Measurements from ENCODE around the gene ANKEF1. TPM values are rescaled to one million over a fixed set of nuclear protein-coding genes. Genes with fewer than 3 reads are reported as not detected.

The ANKEF1 gene
- total RNA-seq, 2 experiments from 2014 or later = 1.1 to 6.4 TPM

DNA sequence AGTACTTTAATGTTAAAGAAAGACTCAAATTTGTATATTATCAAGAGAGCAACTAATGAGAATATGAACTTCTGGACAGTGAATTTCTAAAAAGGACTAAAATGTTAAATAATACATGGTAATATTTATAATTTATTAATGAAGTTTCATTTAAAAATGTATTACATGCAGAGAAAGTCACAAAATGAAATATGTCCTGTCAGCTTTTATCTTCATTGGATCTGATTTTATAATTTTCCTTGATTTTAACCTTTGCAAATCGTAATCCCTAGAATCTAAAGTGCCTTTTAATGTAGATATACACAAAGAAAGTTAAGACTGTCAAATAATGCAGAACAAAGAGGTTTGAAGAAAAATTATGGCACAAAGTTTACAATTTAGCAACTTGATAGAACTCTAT, 16.4 kb downstream of the ANKEF1 start:
- POLR2A ChIA-PET = interaction anchor here (0.6 to 0.8 kb wide), 2 partner anchors 28 to 757 kb away, joined by 4 to 5 read pairs; no protein-coding TSS in a partner anchor
- no peaks in the 10 kb centered on the region for H3K36me3 ChIP-seq (ENCODE audit: insufficient read depth, low read length)

DNA sequence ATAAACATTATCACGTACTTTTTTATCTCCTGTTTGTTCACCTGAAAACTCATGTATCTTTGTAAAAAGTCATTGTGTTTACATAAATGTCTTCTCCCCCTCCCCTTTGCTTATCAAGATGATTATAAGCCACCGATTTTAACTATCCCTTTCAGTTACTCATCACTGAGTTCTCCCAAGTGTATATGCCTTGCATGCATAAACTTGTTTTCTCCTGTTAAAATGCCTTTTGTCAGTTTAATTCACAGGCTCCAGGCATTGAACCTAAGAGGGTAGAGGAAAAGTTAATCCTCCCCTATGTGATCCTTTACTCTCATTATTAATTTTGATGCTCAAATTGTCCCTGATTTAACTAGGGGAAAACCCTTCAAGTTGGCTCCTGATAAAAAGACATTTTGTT, 24.2 kb downstream of the ANKEF1 start:
- Histone ChIP-seq H2AFZ (ENCODE audit: low read length) (no peak overlapping the region), H3K36me3 (ENCODE audit: insufficient read depth, low read length) (no peaks in the 10 kb centered on the region)
- POLR2A ChIA-PET = no interaction called here

More for the DNA sequence above, 16.4 kb downstream of the ANKEF1 start:
- no peak for DNase-seq (ENCODE audit: low spot score)
- H2AFZ ChIP-seq (ENCODE audit: low read length) = no peak overlapping the region
- no peaks in the 10 kb centered on the region for H4K20me1 ChIP-seq (ENCODE audit: insufficient read depth, low read length)
- H3K9me2 ChIP-seq (ENCODE audit: insufficient read depth, low read length) = no peaks in the 10 kb centered on the region
- TF ChIP-seq EZH2phosphoT487 (IDR thresholded peaks at IDR 0.05; ENCODE audit: borderline replicate concordance, low read depth, low read length) = no peak
- TF ChIP-seq, protein P1, sequence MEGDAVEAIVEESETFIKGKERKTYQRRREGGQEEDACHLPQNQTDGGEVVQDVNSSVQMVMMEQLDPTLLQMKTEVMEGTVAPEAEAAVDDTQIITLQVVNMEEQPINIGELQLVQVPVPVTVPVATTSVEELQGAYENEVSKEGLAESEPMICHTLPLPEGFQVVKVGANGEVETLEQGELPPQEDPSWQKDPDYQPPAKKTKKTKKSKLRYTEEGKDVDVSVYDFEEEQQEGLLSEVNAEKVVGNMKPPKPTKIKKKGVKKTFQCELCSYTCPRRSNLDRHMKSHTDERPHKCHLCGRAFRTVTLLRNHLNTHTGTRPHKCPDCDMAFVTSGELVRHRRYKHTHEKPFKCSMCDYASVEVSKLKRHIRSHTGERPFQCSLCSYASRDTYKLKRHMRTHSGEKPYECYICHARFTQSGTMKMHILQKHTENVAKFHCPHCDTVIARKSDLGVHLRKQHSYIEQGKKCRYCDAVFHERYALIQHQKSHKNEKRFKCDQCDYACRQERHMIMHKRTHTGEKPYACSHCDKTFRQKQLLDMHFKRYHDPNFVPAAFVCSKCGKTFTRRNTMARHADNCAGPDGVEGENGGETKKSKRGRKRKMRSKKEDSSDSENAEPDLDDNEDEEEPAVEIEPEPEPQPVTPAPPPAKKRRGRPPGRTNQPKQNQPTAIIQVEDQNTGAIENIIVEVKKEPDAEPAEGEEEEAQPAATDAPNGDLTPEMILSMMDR (conservative IDR thresholded peaks at IDR 0.05; ENCODE audit: low read length) = no peak
- no peak overlapping the region for H3K27ac ChIP-seq (ENCODE audit: low read depth, low read length, poor library complexity, severe bottlenecking)
- no peak overlapping the region for H3K4me3 ChIP-seq (ENCODE audit: low read depth, low read length, poor library complexity, severe bottlenecking)
- BruUV-seq (replicated peaks) = no TSS peak
- H3K4me2 ChIP-seq (ENCODE audit: low read length) = no peak overlapping the region
- intact Hi-C loops (cut with micrococcal nuclease; ENCODE audit: unreplicated experiment) = no loop called here
- H3K4me1 ChIP-seq (ENCODE audit: insufficient read depth, low read length, poor library complexity, severe bottlenecking) = no peaks in the 10 kb centered on the region
- CTCF ChIA-PET (ENCODE audit: unreplicated experiment) = no interaction called here
- H3K79me2 ChIP-seq (ENCODE audit: insufficient read depth, low read depth, low read length) = no peaks in the 10 kb centered on the region
- H3K9me3 ChIP-seq (ENCODE audit: low read length) = no peaks in the 10 kb centered on the region

DNA sequence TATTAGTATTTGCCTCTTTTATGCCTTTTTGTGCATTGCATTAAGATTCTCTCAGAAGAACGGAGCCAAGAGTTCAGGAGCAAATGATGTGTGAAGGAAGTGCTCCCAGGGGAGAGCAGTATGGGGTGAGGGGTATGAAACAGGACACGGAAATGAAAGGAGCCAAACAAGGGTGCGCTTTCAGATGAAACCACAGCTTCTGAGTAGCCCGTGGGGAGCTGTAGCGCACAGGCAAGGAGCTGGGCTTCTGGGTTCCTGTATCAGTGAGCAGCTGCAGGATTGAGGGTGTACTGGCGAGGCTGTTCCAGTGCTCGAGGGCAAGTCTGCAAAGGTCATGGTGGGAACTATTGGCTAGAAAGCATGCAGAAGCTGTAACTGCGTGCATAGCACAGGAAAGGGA, 25.4 kb downstream of the ANKEF1 start:
- no TSS peak for BruUV-seq (replicated peaks)
- DNase-seq (ENCODE audit: low spot score) = peak; percentile 71
- TF ChIP-seq EZH2phosphoT487 (IDR thresholded peaks at IDR 0.05; ENCODE audit: borderline replicate concordance, low read depth, low read length) = no peak
- TF ChIP-seq, protein P1 (conservative IDR thresholded peaks at IDR 0.05; ENCODE audit: low read length) = no peak
- peaks cover 26% of the 10 kb centered on the region for H3K4me1 ChIP-seq (ENCODE audit: insufficient read depth, low read length, poor library complexity, severe bottlenecking)
- H4K20me1 ChIP-seq (ENCODE audit: insufficient read depth, low read length) = 0 out of 2 replicates have a peak, but pooled peaks cover 5% of the 10 kb centered on the region
- no peaks in the 10 kb centered on the region for H3K36me3 ChIP-seq (ENCODE audit: insufficient read depth, low read length)
- POLR2A ChIA-PET = interaction anchor here (0.6 to 0.8 kb wide), 2 partner anchors 12 to 18 kb away, joined by 3 read pairs; no protein-coding TSS in a partner anchor
- H3K79me2 ChIP-seq (ENCODE audit: insufficient read depth, low read depth, low read length) = no peaks in the 10 kb centered on the region
- intact Hi-C loops (cut with micrococcal nuclease; ENCODE audit: unreplicated experiment) = loop anchor here (2.0 to 5.0 kb wide), 2 partner anchors 25 to 443 kb away; partner anchors contain the start of gene ANKEF1
- H3K4me3 ChIP-seq (ENCODE audit: low read depth, low read length, poor library complexity, severe bottlenecking) = no peak overlapping the region
- no peak overlapping the region for H2AFZ ChIP-seq (ENCODE audit: low read length)
- CTCF ChIA-PET (ENCODE audit: unreplicated experiment) = no interaction called here
- no peaks in the 10 kb centered on the region for H3K9me3 ChIP-seq (ENCODE audit: low read length)
- no peaks in the 10 kb centered on the region for H3K9me2 ChIP-seq (ENCODE audit: insufficient read depth, low read length)
- peak overlapping the region; percentile 38; the same call in 1 of the 2 replicates for H3K4me2 ChIP-seq (ENCODE audit: low read length)
- no peak overlapping the region for H3K27ac ChIP-seq (ENCODE audit: low read depth, low read length, poor library complexity, severe bottlenecking)

More for the DNA sequence above, 24.2 kb downstream of the ANKEF1 start:
- CTCF ChIA-PET (ENCODE audit: unreplicated experiment) = no interaction called here
- Histone ChIP-seq H3K79me2 (ENCODE audit: insufficient read depth, low read depth, low read length) (no peaks in the 10 kb centered on the region), H3K9me2 (ENCODE audit: insufficient read depth, low read length) (no peaks in the 10 kb centered on the region), H3K4me1 (ENCODE audit: insufficient read depth, low read length, poor library complexity, severe bottlenecking) (peaks cover 26% of the 10 kb centered on the region), H3K27ac (ENCODE audit: low read depth, low read length, poor library complexity, severe bottlenecking) (no peak overlapping the region), H3K4me2 (ENCODE audit: low read length) (no peak overlapping the region), H3K4me3 (ENCODE audit: low read depth, low read length, poor library complexity, severe bottlenecking) (no peak overlapping the region), H3K9me3 (ENCODE audit: low read length) (no peaks in the 10 kb centered on the region), H4K20me1 (ENCODE audit: insufficient read depth, low read length) (0 out of 2 replicates have a peak, but pooled peaks cover 5% of the 10 kb centered on the region)
- no peak for DNase-seq (ENCODE audit: low spot score)
- TF ChIP-seq, protein P1 (conservative IDR thresholded peaks at IDR 0.05; ENCODE audit: low read length) = no peak
- TF ChIP-seq EZH2phosphoT487 (IDR thresholded peaks at IDR 0.05; ENCODE audit: borderline replicate concordance, low read depth, low read length) = no peak
- BruUV-seq (replicated peaks) = no TSS peak
- intact Hi-C loops (cut with micrococcal nuclease; ENCODE audit: unreplicated experiment) = no loop called here
